Testis (tissue), 2 donors: Measurements from ENCODE around the gene COMMD2.

ENCODE experiments used
- CTCF ChIP-seq, 3 experiments: fragments of 450-650 bp in 2 of 3; fragments of 200-600 bp in 1 of 3; sonication (generic) in 1 of 3; IDR thresholded peaks; one replicate each; pipeline ENCODE4 v1.5.1; 2016 to 2019; ENCODE audit warnings: antibody characterized with exemption in 3 of 3, mild to moderate bottlenecking in 2 of 3, moderate library complexity in 1 of 3
- POLR2A ChIP-seq: fragments of 450-650 bp; IDR thresholded peaks from one replicate; pipeline ENCODE4 v1.6.1; 2017; ENCODE audit warnings: antibody characterized with exemption, mild to moderate bottlenecking, moderate library complexity

GRCh38 chr3:149706905-149707304 is 45.4 kb downstream of the COMMD2 start:
- no peak for TF ChIP-seq CTCF (IDR thresholded peaks at IDR 0.05)
- TF ChIP-seq POLR2A = no peak
